Heart right ventricle (tissue), 16 donors: Measurements from ENCODE around the gene BICRA. TPM values are rescaled to one million over a fixed set of nuclear protein-coding genes. Genes with fewer than 3 reads are reported as not detected.
A peak's percentile ranks its signal among the peaks of the same experiment; 100 is the strongest.
"Not testable (repeated sequence)": the region's sequence is repeated elsewhere in the genome, so short reads cannot be mapped to it uniquely, and the experiment has no call there.

Experiments used
- ATAC-seq, 8 donors: fragments of 200-7000 bp; cut with Tn5 transposase; one replicate each; pipeline ENCODE4 v1.9.1; 2020; ENCODE audit warnings: mild to moderate bottlenecking in 8 of 8, moderate library complexity in 8 of 8, moderate number of reproducible peaks in 1 of 8
- DNase-seq, 2 donors: peaks; one replicate each; pipeline ENCODE4 v3.0.0-alpha.2; 2020
- H3K27ac ChIP-seq, 10 donors: fragments of 200-600 bp; sonication (generic) in 2 of 10; one replicate each; pipeline versions ENCODE4 v1.5.0 to v1.8.0; 2020 to 2022; ENCODE audit warnings: mild to moderate bottlenecking in 3 of 10
- H3K27me3 ChIP-seq, 7 donors: fragments of 200-600 bp; one replicate each; pipeline ENCODE4 v1.8.0; 2021 to 2022; ENCODE audit warnings: mild to moderate bottlenecking in 2 of 7
- H3K36me3 ChIP-seq, 9 donors: fragments of 200-600 bp; sonication (generic) in 1 of 9; one replicate each; pipeline versions ENCODE4 v1.5.0 to v1.8.0; 2020 to 2022; ENCODE audit warnings: mild to moderate bottlenecking in 2 of 9
- H3K4me1 ChIP-seq, 9 donors: fragments of 200-600 bp; sonication (generic) in 1 of 9; one replicate each; pipeline versions ENCODE4 v1.5.0 to v1.8.0; 2020 to 2022; ENCODE audit warnings: mild to moderate bottlenecking in 4 of 9
- H3K4me3 ChIP-seq, 10 donors: fragments of 200-600 bp; sonication (generic) in 2 of 10; one replicate each; pipeline versions ENCODE4 v1.5.0 to v1.8.0; 2020 to 2022; ENCODE audit warnings: mild to moderate bottlenecking in 7 of 10, moderate library complexity in 2 of 10
- H3K9me3 ChIP-seq, 11 donors: fragments of 200-600 bp in 10 of 11; sonication (generic) in 2 of 11; one replicate each; pipeline versions ENCODE4 v1.5.0 to v1.8.0; 2013 to 2022; ENCODE audit warnings: mild to moderate bottlenecking in 2 of 11, control low read depth in 1 of 11, moderate library complexity in 1 of 11
- WGBS, 2 donors: extraction: QIAGEN DNeasy Blood & Tissue Kit; methylation state at CpG; one replicate each; pipeline ENCODE4 v1.1.7; 2013; ENCODE audit warnings: inconsistent platforms in 1 of 2; 5-methylcytosine and 5-hydroxymethylcytosine counted together
- intact Hi-C, 10 donors: fragments of 100-400 bp; cut with DNase I; formaldehyde crosslinking; loops; one replicate each; pipeline versions ENCODE4 v1.11.1 to v1.14.2; 2022
- polyA plus RNA-seq, 2 donors: library from polyadenylated mRNA; stranded (reverse); fragments of 200-250 nt; gene quantifications; one replicate each; pipeline ENCODE4 v1.2.3, GENCODE V29; 2013
- total RNA-seq, 10 donors: library from RNA; stranded (reverse); fragmentation: NEBNext Ultra II Directional in 3 of 10; extraction: Animal tissue kit (Norgen Biotek cat#: 25700) in 3 of 10; gene quantifications; one replicate each; pipeline versions ENCODE4 v1.2.1 to v1.2.4, GENCODE V29; 2021 to 2023
- TF ChIP-seq, protein P1 (sequence below), 9 donors: fragments of 200-600 bp; sonication (generic) in 2 of 9; IDR thresholded peaks; one replicate each; pipeline versions ENCODE4 v1.5.0 to v1.8.0; 2021 to 2022; ENCODE audit warnings: antibody characterized with exemption in 9 of 9, mild to moderate bottlenecking in 5 of 9, moderate library complexity in 1 of 9
- donor health status: Arrhythmogenic right ventricular cardiomyopathy.
- donor health status: ischemic (EF 13 %, LVEDD 7.1; RV severe dilation, severe dysfunction).
- donor health status: healthy with polysubstance abuse.
- donor health status: DM: no; HTN: yes; CAD: no.
- donor health status: DM: no; HTN: no; CAD: no.
- donor health status: ischemic (EF 25% LVEDD 6.9; RV normal size, moderate dysfunction).
- donor health status: ischemic (EF 25% LVEDD 5.7; RV mildly dilated, moderate dysfunction).
- donor health status: healthy.
- donor health status: DM: yes; HTN: yes; CAD: no.
- donor health status: Ischemic cardiomyopathy.
- donor health status: ischemic (EF 35%, LVEDD 5.7; RV mildly dilated, moderate dysfunction).
- donor health status: nonischemic (EF 11% LVEDD 7.7; RV severe dilation, severe dysfunction).
- donor health status: DM: yes; HTN: yes; CAD: no.
- donor health status: PGD.
- donor health status: ischemic (EF 29% LVEDD 5.4; RV normal size, mild dysfunction).
- donor health status: nonischemic (EF 23%, LVEDD 6.1; RV moderate dilation, normal function).

BICRA gene
- total and polyA plus RNA-seq, 12 donors, result 2.8 to 13.2 (median 8.9) TPM

DNA sequence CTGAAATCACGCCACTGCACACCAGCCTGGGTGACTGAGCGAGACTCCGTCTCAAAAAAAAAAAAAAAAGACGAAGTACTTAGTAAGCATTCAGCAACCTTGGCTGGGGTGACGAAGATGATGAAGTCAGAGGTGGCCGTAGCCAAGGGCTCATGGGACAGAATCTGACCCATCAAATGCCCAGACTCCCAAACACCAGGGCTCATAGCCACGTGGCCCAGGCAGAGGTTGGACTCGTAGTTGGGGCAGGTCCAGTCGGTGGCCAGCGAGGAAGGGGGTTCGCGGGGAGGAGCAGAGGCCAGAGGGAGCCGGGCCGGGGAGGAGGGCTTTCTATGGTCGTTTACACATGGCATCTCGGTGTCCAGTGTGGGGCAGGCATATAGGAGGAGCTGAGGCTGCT lies 52.2 kb downstream of the BICRA start:
- H3K36me3 ChIP-seq, result peaks cover 0 to 4% (median 0%) of the 10 kb centered on the region in 9 donors
- H3K4me3 ChIP-seq, result no peak overlapping the region
- no peaks in the 10 kb centered on the region for H3K9me3 ChIP-seq
- peak in 1 of 8 donors; percentile 4 for ATAC-seq
- TF ChIP-seq, protein P1, sequence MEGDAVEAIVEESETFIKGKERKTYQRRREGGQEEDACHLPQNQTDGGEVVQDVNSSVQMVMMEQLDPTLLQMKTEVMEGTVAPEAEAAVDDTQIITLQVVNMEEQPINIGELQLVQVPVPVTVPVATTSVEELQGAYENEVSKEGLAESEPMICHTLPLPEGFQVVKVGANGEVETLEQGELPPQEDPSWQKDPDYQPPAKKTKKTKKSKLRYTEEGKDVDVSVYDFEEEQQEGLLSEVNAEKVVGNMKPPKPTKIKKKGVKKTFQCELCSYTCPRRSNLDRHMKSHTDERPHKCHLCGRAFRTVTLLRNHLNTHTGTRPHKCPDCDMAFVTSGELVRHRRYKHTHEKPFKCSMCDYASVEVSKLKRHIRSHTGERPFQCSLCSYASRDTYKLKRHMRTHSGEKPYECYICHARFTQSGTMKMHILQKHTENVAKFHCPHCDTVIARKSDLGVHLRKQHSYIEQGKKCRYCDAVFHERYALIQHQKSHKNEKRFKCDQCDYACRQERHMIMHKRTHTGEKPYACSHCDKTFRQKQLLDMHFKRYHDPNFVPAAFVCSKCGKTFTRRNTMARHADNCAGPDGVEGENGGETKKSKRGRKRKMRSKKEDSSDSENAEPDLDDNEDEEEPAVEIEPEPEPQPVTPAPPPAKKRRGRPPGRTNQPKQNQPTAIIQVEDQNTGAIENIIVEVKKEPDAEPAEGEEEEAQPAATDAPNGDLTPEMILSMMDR (IDR thresholded peaks at IDR 0.05), result no peak
- intact Hi-C loops, result loop anchor here in 8 of 10 donors (5.0 to 10.0 kb wide), 3 partner anchors 39 to 49 kb away; no protein-coding TSS in a partner anchor
- H3K27me3 ChIP-seq, result no peaks in the 10 kb centered on the region
- no peak for DNase-seq
- H3K27ac ChIP-seq, result peak overlapping the region in 9 of 10 donors; percentile 37 to 95 (median 91)
- WGBS, 2 donors, result 83 to 84% methylated on average over 15 to 16 of the region's 16 CpGs
- peaks cover 0 to 79% (median 49%) of the 10 kb centered on the region in 9 donors for H3K4me1 ChIP-seq

GRCh38 chr19:47661611-47662010 lies 52.7 kb downstream of the BICRA start:
- Histone ChIP-seq H3K27ac (peak overlapping the region in 9 of 10 donors; percentile 37 to 95 (median 91)), H3K9me3 (no peaks in the 10 kb centered on the region), H3K36me3 (peaks cover 0 to 4% (median 0%) of the 10 kb centered on the region in 9 donors), H3K4me1 (peaks cover 0 to 80% (median 54%) of the 10 kb centered on the region in 9 donors), H3K27me3 (no peaks in the 10 kb centered on the region), H3K4me3 (no peak overlapping the region)
- no peak for ATAC-seq
- TF ChIP-seq, protein P1 (IDR thresholded peaks at IDR 0.05), result no peak
- WGBS, 2 donors, result 91 to 98% methylated on average over 4 of the region's 4 CpGs
- intact Hi-C loops, result loop anchor here in 8 of 10 donors (5.0 to 10.0 kb wide), 3 partner anchors 39 to 49 kb away; no protein-coding TSS in a partner anchor
- DNase-seq, result no peak

GRCh38 chr19:47663435-47663910 lies 54.5 kb downstream of the BICRA start:
- intact Hi-C loops, result loop anchor here in 8 of 10 donors (5.0 to 10.0 kb wide), 3 partner anchors 41 to 51 kb away; no protein-coding TSS in a partner anchor
- 76 to 77% methylated on average over 3 of the region's 3 CpGs for WGBS, 2 donors
- H3K36me3 ChIP-seq, result peaks cover 0 to 4% (median 0%) of the 10 kb centered on the region in 9 donors
- no peaks in the 10 kb centered on the region for H3K27me3 ChIP-seq
- H3K9me3 ChIP-seq, result no peaks in the 10 kb centered on the region
- no peak overlapping the region for H3K4me3 ChIP-seq
- TF ChIP-seq, protein P1 (IDR thresholded peaks at IDR 0.05), result no peak
- ATAC-seq (no peak), DNase-seq (no peak)
- peaks cover 8 to 89% (median 62%) of the 10 kb centered on the region in 9 donors for H3K4me1 ChIP-seq
- H3K27ac ChIP-seq, result peak overlapping the region; percentile 67 to 95 (median 89)

GRCh38 chr19:47663911-47664771 lies 55.2 kb downstream of the BICRA start:
- H3K4me1 ChIP-seq, result peaks cover 8 to 89% (median 60%) of the 10 kb centered on the region in 9 donors
- H3K27me3 ChIP-seq, result no peaks in the 10 kb centered on the region
- DNase-seq, result peak in 1 of 2 donors; percentile 79
- peak overlapping the region; percentile 67 to 95 (median 89) for H3K27ac ChIP-seq
- H3K4me3 ChIP-seq, result no peak overlapping the region
- ATAC-seq, result peak; percentile 80 to 88 (median 83)
- TF ChIP-seq, protein P1 (IDR thresholded peaks at IDR 0.05), result no peak
- 57 to 60% methylated on average over 24 of the region's 24 CpGs for WGBS, 2 donors
- H3K9me3 ChIP-seq, result no peaks in the 10 kb centered on the region
- H3K36me3 ChIP-seq, result peaks cover 0 to 4% (median 0%) of the 10 kb centered on the region in 9 donors
- intact Hi-C loops, result loop anchor here in 8 of 10 donors (5.0 to 10.0 kb wide), 3 partner anchors 42 to 52 kb away; no protein-coding TSS in a partner anchor

GRCh38 chr19:47668556-47668955 lies 59.6 kb downstream of the BICRA start:
- peak overlapping the region in 1 of 10 donors; percentile 15 for H3K27ac ChIP-seq
- not testable (repeated sequence) for H3K9me3 ChIP-seq, H3K4me3 ChIP-seq, DNase-seq, H3K27me3 ChIP-seq, ATAC-seq
- 75 to 84% methylated on average over 13 of the region's 13 CpGs for WGBS, 2 donors
- intact Hi-C loops, result loop anchor here in 4 of 10 donors (5.0 to 10.0 kb wide), 2 partner anchors 54 to 56 kb away; no protein-coding TSS in a partner anchor
- H3K36me3 ChIP-seq, result peaks cover 0 to 28% (median 12%) of the 10 kb centered on the region in 9 donors
- H3K4me1 ChIP-seq, result peaks cover 8 to 51% (median 36%) of the 10 kb centered on the region in 9 donors
